Pancreas (tissue), 10 donors: ENCODE data around the gene PKD2. TPM values are rescaled to one million over a fixed set of nuclear protein-coding genes. Genes with fewer than 3 reads are reported as not detected.

Source experiments
- ATAC-seq, 4 donors: fragments of 200-7000 bp; cut with Tn5 transposase; one replicate each; pipeline versions ENCODE4 v1.8.0 to v1.9.1; 2020; ENCODE audit warnings: mild to moderate bottlenecking in 4 of 4, moderate library complexity in 4 of 4
- DNase-seq, 6 donors: peaks; one replicate each; pipeline ENCODE4 v3.0.0-alpha.2; 2020
- FAIRE-seq: peaks from 2 replicates; lab custom pipeline; 2012; peaks lifted over from hg19 to GRCh38; lab: Jason Lieb, UNC
- H3K27ac ChIP-seq, 4 donors: fragments of 200-600 bp; sonication (generic); 1 replicate in 3 of 4; 2 replicates in 1 of 4; pipeline versions ENCODE4 v1.5.0 to v1.8.0; 2020
- H3K27me3 ChIP-seq, 4 donors: fragments of 200-600 bp; one replicate each; pipeline ENCODE4 v1.8.0; 2021
- H3K36me3 ChIP-seq, 3 donors: fragments of 200-600 bp; sonication (generic) in 1 of 3; one replicate each; pipeline versions ENCODE4 v1.5.0 to v1.8.0; 2020 to 2021
- H3K4me1 ChIP-seq, 3 donors: fragments of 200-600 bp; one replicate each; pipeline ENCODE4 v1.8.0; 2021
- H3K4me3 ChIP-seq, 4 donors: fragments of 200-600 bp; sonication (generic) in 2 of 4; one replicate each; pipeline versions ENCODE4 v1.5.0 to v1.8.0; 2020 to 2021
- H3K9me3 ChIP-seq, 4 donors: fragments of 200-600 bp; one replicate each; pipeline ENCODE4 v1.8.0; 2021
- CTCF ChIP-seq, 4 donors: fragments of 200-600 bp; sonication (generic) in 3 of 4; IDR thresholded peaks; one replicate each; pipeline versions ENCODE4 v1.5.0 to v1.8.0; 2021; ENCODE audit warnings: antibody characterized with exemption in 4 of 4
- WGBS, 2 donors: extraction: QIAGEN DNeasy Blood & Tissue Kit; methylation state at CpG; one replicate each; pipeline ENCODE4 v1.1.7; 2013; 5-methylcytosine and 5-hydroxymethylcytosine counted together
- intact Hi-C, 3 donors: fragments of 100-400 bp; cut with DNase I; formaldehyde crosslinking; loops; one replicate each; pipeline versions ENCODE4 v1.11.1 to v1.14.2; 2022
- polyA plus RNA-seq, 2 donors: library from polyadenylated mRNA; stranded (reverse); fragments of 200-250 nt; gene quantifications; one replicate each; pipeline ENCODE4 v1.2.3, GENCODE V29; 2013
- total RNA-seq, 6 donors: library from RNA; stranded (reverse); fragmentation: NEBNext Ultra II Directional in 4 of 6; extraction: Animal tissue kit (Norgen Biotek cat#: 25700) in 4 of 6; gene quantifications; one replicate each; pipeline versions ENCODE4 v1.2.1 to v1.2.4, GENCODE V29; 2021 to 2023
- donor health status: healthy with polysubstance abuse.
- donor health status: DM: no; HTN: no; CAD: no; lungs with moderate emphysema.
- donor health status: DM: no; HTN: no; CAD: no.
- donor health status: control.
- donor health status: control.
- donor health status: Bipolar disorder and iron deficiency.
- donor health status: DM: yes; HTN: yes; CAD: no.
- donor health status: DM: no; HTN: no; CAD: no.
- donor health status: DM: no; HTN: no; CAD: no.
- donor health status: DM: yes; HTN: yes; CAD: no.

The PKD2 gene
- total and polyA plus RNA-seq, 8 donors, result 7.6 to 21.6 (median 11.5) TPM

GRCh38 chr4:87978681-87979080, 28.8 kb upstream of the PKD2 start:
- H3K27ac ChIP-seq, result no peak overlapping the region
- intact Hi-C loops, result no loop called here
- FAIRE-seq, result no peak

GRCh38 chr4:87979810-87980209, 27.6 kb upstream of the PKD2 start:
- H3K9me3 ChIP-seq, result no peaks in the 10 kb centered on the region
- no peaks in the 10 kb centered on the region for H3K27me3 ChIP-seq
- ATAC-seq (no peak), FAIRE-seq (no peak), DNase-seq (no peak)
- WGBS, 2 donors, result 60 to 85% methylated on average over 1 of the region's 1 CpG
- H3K27ac ChIP-seq, result no peak overlapping the region
- intact Hi-C loops, result loop anchor here in 1 of 3 donors (10.0 kb wide), 1 partner anchor 295 kb away; no protein-coding TSS in a partner anchor
- H3K36me3 ChIP-seq, result no peaks in the 10 kb centered on the region
- H3K4me3 ChIP-seq, result peak overlapping the region in 1 of 4 donors; percentile 34
- no peak for TF ChIP-seq CTCF (IDR thresholded peaks at IDR 0.05)
- no peaks in the 10 kb centered on the region for H3K4me1 ChIP-seq

More at GRCh38 chr4:87978681-87979080, 28.8 kb upstream of the PKD2 start:
- Histone ChIP-seq H3K9me3 (no peaks in the 10 kb centered on the region), H3K36me3 (no peaks in the 10 kb centered on the region), H3K27me3 (no peaks in the 10 kb centered on the region), H3K4me3 (peak overlapping the region in 1 of 4 donors; percentile 34), H3K4me1 (peaks cover 0 to 4% (median 0%) of the 10 kb centered on the region in 3 donors)
- DNase-seq (no peak), ATAC-seq (peak in 2 of 4 donors; percentile 8 to 29)
- no peak for TF ChIP-seq CTCF (IDR thresholded peaks at IDR 0.05)
- WGBS, 2 donors, result 93 to 94% methylated on average over 1 of the region's 1 CpG

- Histone ChIP-seq H3K36me3 (no peaks in the 10 kb centered on the region), H3K27me3 (no peaks in the 10 kb centered on the region), H3K4me3 (no peak overlapping the region), H3K9me3 (no peaks in the 10 kb centered on the region), H3K4me1 (peaks cover 0 to 3% (median 0%) of the 10 kb centered on the region in 3 donors), H3K27ac (no peak overlapping the region)
- TF ChIP-seq CTCF (IDR thresholded peaks at IDR 0.05), result no peak
- no peak for DNase-seq
- WGBS, 2 donors, result 74 to 81% methylated on average over 8 of the region's 8 CpGs
- intact Hi-C loops, result loop anchor here in 1 of 3 donors (10.0 kb wide), 1 partner anchor 297 kb away; no protein-coding TSS in a partner anchor
- FAIRE-seq, result no peak
- no peak for ATAC-seq
These were observed 25.9 kb upstream of the PKD2 start for GRCh38 chr4:87981486-87981885.

- no peak for TF ChIP-seq CTCF (IDR thresholded peaks at IDR 0.05)
- Histone ChIP-seq H3K4me3 (no peak overlapping the region), H3K36me3 (no peaks in the 10 kb centered on the region), H3K27me3 (no peaks in the 10 kb centered on the region), H3K4me1 (peaks cover 0 to 3% (median 0%) of the 10 kb centered on the region in 3 donors), H3K27ac (no peak overlapping the region), H3K9me3 (no peaks in the 10 kb centered on the region)
- no peak for ATAC-seq
- no peak for DNase-seq
- intact Hi-C loops, result loop anchor here in 1 of 3 donors (10.0 kb wide), 1 partner anchor 297 kb away; no protein-coding TSS in a partner anchor
- peak; percentile 60 for FAIRE-seq
- 66 to 72% methylated on average over 1 of the region's 1 CpG for WGBS, 2 donors
These were observed 25.4 kb upstream of the PKD2 start for GRCh38 chr4:87982036-87982435.

GRCh38 chr4:87982446-87983010, 24.9 kb upstream of the PKD2 start:
- peaks cover 0 to 3% (median 0%) of the 10 kb centered on the region in 3 donors for H3K4me1 ChIP-seq
- TF ChIP-seq CTCF (IDR thresholded peaks at IDR 0.05), result no peak
- 81 to 82% methylated on average over 13 of the region's 13 CpGs for WGBS, 2 donors
- H3K36me3 ChIP-seq, result no peaks in the 10 kb centered on the region
- H3K9me3 ChIP-seq, result no peaks in the 10 kb centered on the region
- no peak for FAIRE-seq
- DNase-seq, result no peak
- intact Hi-C loops, result loop anchor here in 1 of 3 donors (10.0 kb wide), 1 partner anchor 298 kb away; no protein-coding TSS in a partner anchor
- no peak overlapping the region for H3K27ac ChIP-seq
- no peaks in the 10 kb centered on the region for H3K27me3 ChIP-seq
- no peak overlapping the region for H3K4me3 ChIP-seq
- no peak for ATAC-seq
